Upper lobe of left lung (tissue), 6 donors: ENCODE results near the gene ROS1. TPM values are rescaled to one million over a fixed set of nuclear protein-coding genes. Genes with fewer than 3 reads are reported as not detected.

Experiments
- ATAC-seq, 2 donors: fragments of 200-7000 bp; cut with Tn5 transposase; one replicate each; pipeline ENCODE4 v1.9.1; 2022; ENCODE audit warnings: mild to moderate bottlenecking in 2 of 2, moderate library complexity in 2 of 2; ENCODE audit not compliant: low FRiP score in 2 of 2
- DNase-seq, 2 donors: peaks; one replicate each; pipeline ENCODE4 v3.0.0-alpha.2; 2019 to 2020
- H3K27ac ChIP-seq, 4 donors: fragments of 200-600 bp; sonication (generic); one replicate each; pipeline ENCODE4 v1.5.1; 2016 to 2019
- H3K27me3 ChIP-seq, 4 donors: fragments of 200-600 bp; sonication (generic); one replicate each; pipeline ENCODE4 v1.5.1; 2017 to 2019
- H3K36me3 ChIP-seq, 4 donors: fragments of 200-600 bp; sonication (generic); one replicate each; pipeline ENCODE4 v1.5.1; 2016 to 2019
- H3K4me1 ChIP-seq, 4 donors: fragments of 200-600 bp; sonication (generic); one replicate each; pipeline ENCODE4 v1.5.1; 2018 to 2019
- H3K4me3 ChIP-seq, 4 donors: fragments of 200-600 bp; sonication (generic); one replicate each; pipeline ENCODE4 v1.5.1; 2017 to 2019; ENCODE audit warnings: mild to moderate bottlenecking in 2 of 4, moderate library complexity in 1 of 4
- H3K9me3 ChIP-seq, 4 donors: fragments of 200-600 bp; sonication (generic); one replicate each; pipeline ENCODE4 v1.5.1; 2018 to 2019
- CTCF ChIP-seq, 6 experiments: fragments of 450-650 bp in 4 of 6; fragments of 200-600 bp in 2 of 6; sonication (generic) in 2 of 6; IDR thresholded peaks; one replicate each; pipeline ENCODE4 v1.5.1; 2016 to 2019; ENCODE audit warnings: antibody characterized with exemption in 6 of 6
- EP300 ChIP-seq, 4 donors: sonication (generic); formaldehyde crosslinking; IDR thresholded peaks; one replicate each; pipeline ENCODE4 v1.5.1; 2017; ENCODE audit warnings: antibody characterized with exemption in 4 of 4, control low read depth in 2 of 4
- POLR2A ChIP-seq, 4 donors: fragments of 450-650 bp; IDR thresholded peaks; one replicate each; pipeline ENCODE4 v1.5.1; 2016 to 2017; ENCODE audit warnings: antibody characterized with exemption in 4 of 4, mild to moderate bottlenecking in 2 of 4
- POLR2AphosphoS5 ChIP-seq, 2 donors: sonication (generic); formaldehyde crosslinking; IDR thresholded peaks; one replicate each; pipeline ENCODE4 v1.5.1; 2017; ENCODE audit warnings: antibody characterized with exemption in 2 of 2
- WGBS, 2 donors: methylation state at CpG; one replicate each; pipeline ENCODE4 v1.1.5; 2017 to 2018; 5-methylcytosine and 5-hydroxymethylcytosine counted together
- total RNA-seq, 6 donors: library from RNA; depleted of rRNA in 4 of 6; stranded (reverse); fragments of >200 nt in 4 of 6; gene quantifications; one replicate each; pipeline versions ENCODE4 v1.1.0 to v1.2.1, GENCODE V29; 2016 to 2021
- donor health status: DM: no; HTN: no; CAD: no; lungs with moderate emphysema.
- donor health status: DM: no; HTN: yes; CAD: no; lungs with severe emphysema.

The ROS1 gene
- total RNA-seq, 6 donors from 2014 or later = 39.1 to 190 (median 114) TPM

DNA sequence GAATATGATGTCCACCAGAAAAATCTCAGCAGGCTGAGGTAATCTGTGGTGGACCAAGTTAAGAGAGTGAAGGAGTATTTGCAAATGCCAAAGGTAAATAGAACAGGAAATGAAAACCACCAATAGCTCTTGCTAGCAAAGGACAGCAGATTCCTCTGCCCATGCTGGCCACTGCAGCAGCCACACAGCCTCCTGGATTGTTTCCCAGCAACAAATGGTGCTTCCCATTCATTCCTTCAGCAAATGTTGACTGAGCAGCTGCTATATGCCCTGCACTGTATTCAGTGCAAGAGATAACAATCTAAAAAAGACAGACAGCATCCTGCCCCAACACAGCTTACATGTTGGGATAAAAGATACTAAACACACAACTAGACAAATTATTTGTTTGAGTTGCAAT lies 11.0 kb downstream of the ROS1 start:
- ATAC-seq (no peak), DNase-seq (no peak)
- Histone ChIP-seq H3K27ac (no peak overlapping the region), H3K9me3 (no peaks in the 10 kb centered on the region), H3K27me3 (no peaks in the 10 kb centered on the region), H3K4me3 (no peak overlapping the region), H3K36me3 (no peaks in the 10 kb centered on the region), H3K4me1 (peaks cover 0 to 8% (median 0%) of the 10 kb centered on the region in 4 donors)
- TF ChIP-seq EP300 (IDR thresholded peaks at IDR 0.05) = no peak
- no peak for TF ChIP-seq POLR2AphosphoS5 (IDR thresholded peaks at IDR 0.05)
- TF ChIP-seq CTCF (IDR thresholded peaks at IDR 0.05) = no peak
- TF ChIP-seq POLR2A (IDR thresholded peaks at IDR 0.05) = no peak

GRCh38 chr6:117411474-117411873 lies 14.3 kb downstream of the ROS1 start:
- WGBS, 2 donors = 64 to 76% methylated on average over 3 of the region's 3 CpGs
- Histone ChIP-seq H3K36me3 (no peaks in the 10 kb centered on the region), H3K4me1 (peaks cover 0 to 8% (median 0%) of the 10 kb centered on the region in 4 donors), H3K27me3 (no peaks in the 10 kb centered on the region), H3K4me3 (no peak overlapping the region), H3K27ac (no peak overlapping the region), H3K9me3 (no peaks in the 10 kb centered on the region)
- DNase-seq = no peak
- TF ChIP-seq POLR2AphosphoS5 (IDR thresholded peaks at IDR 0.05) = no peak
- no peak for TF ChIP-seq POLR2A (IDR thresholded peaks at IDR 0.05)
- TF ChIP-seq EP300 (IDR thresholded peaks at IDR 0.05) = no peak
- no peak for TF ChIP-seq CTCF (IDR thresholded peaks at IDR 0.05)
- no peak for ATAC-seq

- 46 to 63% methylated on average over 4 of the region's 4 CpGs for WGBS, 2 donors
- Histone ChIP-seq H3K9me3 (no peaks in the 10 kb centered on the region), H3K4me1 (peaks cover 0 to 8% (median 0%) of the 10 kb centered on the region in 4 donors), H3K27ac (no peak overlapping the region), H3K36me3 (no peaks in the 10 kb centered on the region), H3K4me3 (no peak overlapping the region), H3K27me3 (no peaks in the 10 kb centered on the region)
- no peak for DNase-seq
- no peak for ATAC-seq
- no peak for TF ChIP-seq EP300 (IDR thresholded peaks at IDR 0.05)
- no peak for TF ChIP-seq POLR2AphosphoS5 (IDR thresholded peaks at IDR 0.05)
- no peak for TF ChIP-seq CTCF (IDR thresholded peaks at IDR 0.05)
- no peak for TF ChIP-seq POLR2A (IDR thresholded peaks at IDR 0.05)
Observed at GRCh38 chr6:117409863-117410262, 15.9 kb downstream of the ROS1 start.

GRCh38 chr6:117409420-117409819 lies 16.3 kb downstream of the ROS1 start:
- H3K27ac ChIP-seq = no peak overlapping the region
- H3K36me3 ChIP-seq = no peaks in the 10 kb centered on the region
- TF ChIP-seq CTCF (IDR thresholded peaks at IDR 0.05) = no peak
- peaks cover 0 to 8% (median 0%) of the 10 kb centered on the region in 4 donors for H3K4me1 ChIP-seq
- DNase-seq (no peak), ATAC-seq (no peak)
- 71 to 75% methylated on average over 11 of the region's 11 CpGs for WGBS, 2 donors
- no peaks in the 10 kb centered on the region for H3K27me3 ChIP-seq
- H3K9me3 ChIP-seq = no peaks in the 10 kb centered on the region
- no peak overlapping the region for H3K4me3 ChIP-seq

DNA sequence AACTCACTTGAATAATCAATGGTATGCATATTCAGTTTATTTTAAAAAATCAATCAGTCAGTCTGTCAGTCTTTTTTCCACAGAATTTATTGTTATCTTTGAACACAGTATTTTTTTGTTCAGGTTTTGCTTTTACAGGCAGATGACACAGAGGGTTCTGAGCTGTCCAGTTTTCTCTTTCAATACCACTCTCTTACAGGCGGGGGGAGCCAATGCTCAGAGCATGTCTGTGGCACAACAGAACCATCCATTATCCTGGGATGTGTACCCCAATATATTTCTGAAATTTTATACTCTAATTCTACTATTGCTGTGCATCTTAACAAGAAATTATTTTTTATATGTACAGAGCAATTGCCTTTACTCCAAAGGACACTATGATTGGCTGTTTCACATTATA lies 21.2 kb downstream of the ROS1 start:
- TF ChIP-seq POLR2AphosphoS5 (IDR thresholded peaks at IDR 0.05) = no peak
- no peak for TF ChIP-seq EP300 (IDR thresholded peaks at IDR 0.05)
- no peak for TF ChIP-seq CTCF (IDR thresholded peaks at IDR 0.05)
- no peak for TF ChIP-seq POLR2A (IDR thresholded peaks at IDR 0.05)
- Histone ChIP-seq H3K4me1 (no peaks in the 10 kb centered on the region), H3K9me3 (no peaks in the 10 kb centered on the region), H3K36me3 (peaks cover 0 to 5% (median 0%) of the 10 kb centered on the region in 4 donors), H3K4me3 (no peak overlapping the region), H3K27me3 (no peaks in the 10 kb centered on the region), H3K27ac (no peak overlapping the region)
- no peak for DNase-seq
- WGBS, 2 donors = 0 to 67% methylated on average over 1 of the region's 1 CpG
- no peak for ATAC-seq
